Gastrocnemius medialis (tissue), 4 donors: ENCODE measurements around the gene DMAC2.

Experiments
- CTCF ChIP-seq, 5 experiments: fragments of 450-650 bp in 3 of 5; fragments of 200-600 bp in 2 of 5; sonication (generic) in 2 of 5; IDR thresholded peaks in 4 of 5; conservative IDR thresholded peaks in 1 of 5; 1 replicate in 4 of 5; 2 replicates in 1 of 5; pipeline ENCODE4 v1.5.1; 2016 to 2019; ENCODE audit warnings: antibody characterized with exemption in 5 of 5, mild to moderate bottlenecking in 3 of 5, moderate library complexity in 3 of 5
- POLR2A ChIP-seq, 2 donors: fragments of 450-650 bp; IDR thresholded peaks; one replicate each; pipeline ENCODE4 v1.6.1; 2017; ENCODE audit warnings: antibody characterized with exemption in 2 of 2, mild to moderate bottlenecking in 2 of 2, moderate library complexity in 2 of 2

- TF ChIP-seq CTCF (IDR thresholded peaks at IDR 0.05 in 4 of 5, conservative IDR thresholded peaks at IDR 0.05 in 1 of 5) (no peak), POLR2A (IDR thresholded peaks at IDR 0.05) (no peak)
Measured at GRCh38 chr19:41449865-41450178, 10.1 kb upstream of the DMAC2 start.
